ENCODE data around the gene TBC1D5. TPM values are rescaled to one million over a fixed set of nuclear protein-coding genes. Genes with fewer than 3 reads are reported as not detected.

Gene TBC1D5
- total RNA-seq, 3 donors from 2014 or later, result 33.1 to 56.1 (median 44.1) TPM

DNA sequence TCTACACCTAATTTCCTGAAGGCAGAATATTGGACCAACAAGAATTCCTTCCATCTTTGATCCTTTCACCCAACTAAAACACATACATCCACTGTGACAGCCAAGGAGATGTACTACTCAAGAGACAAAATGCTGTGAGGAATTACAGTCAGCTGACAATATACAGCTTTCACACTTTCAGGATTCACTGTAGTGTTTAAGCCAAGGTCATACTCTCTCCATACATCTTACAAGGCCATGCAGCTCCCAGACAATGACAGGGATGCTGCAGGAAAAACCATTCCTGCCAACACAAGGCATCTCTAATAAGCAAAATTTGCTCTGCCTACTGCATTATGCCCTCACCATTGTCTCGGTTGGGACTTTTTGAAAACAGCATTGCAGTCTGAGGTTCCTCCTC is 170.7 kb downstream of the TBC1D5 start:
- DNase-seq (no peak), ATAC-seq (no peak)
- no peaks in the 10 kb centered on the region for H3K9me3 ChIP-seq
- intact Hi-C loops (cut with DNase I, micrococcal nuclease), result no loop called here
- H3K4me3 ChIP-seq, result no peak overlapping the region
- no peaks in the 10 kb centered on the region for H3K4me1 ChIP-seq (ENCODE audit: low read depth)
- no peaks in the 10 kb centered on the region for H3K36me3 ChIP-seq (ENCODE audit: low read depth)
- TF ChIP-seq, protein P1, sequence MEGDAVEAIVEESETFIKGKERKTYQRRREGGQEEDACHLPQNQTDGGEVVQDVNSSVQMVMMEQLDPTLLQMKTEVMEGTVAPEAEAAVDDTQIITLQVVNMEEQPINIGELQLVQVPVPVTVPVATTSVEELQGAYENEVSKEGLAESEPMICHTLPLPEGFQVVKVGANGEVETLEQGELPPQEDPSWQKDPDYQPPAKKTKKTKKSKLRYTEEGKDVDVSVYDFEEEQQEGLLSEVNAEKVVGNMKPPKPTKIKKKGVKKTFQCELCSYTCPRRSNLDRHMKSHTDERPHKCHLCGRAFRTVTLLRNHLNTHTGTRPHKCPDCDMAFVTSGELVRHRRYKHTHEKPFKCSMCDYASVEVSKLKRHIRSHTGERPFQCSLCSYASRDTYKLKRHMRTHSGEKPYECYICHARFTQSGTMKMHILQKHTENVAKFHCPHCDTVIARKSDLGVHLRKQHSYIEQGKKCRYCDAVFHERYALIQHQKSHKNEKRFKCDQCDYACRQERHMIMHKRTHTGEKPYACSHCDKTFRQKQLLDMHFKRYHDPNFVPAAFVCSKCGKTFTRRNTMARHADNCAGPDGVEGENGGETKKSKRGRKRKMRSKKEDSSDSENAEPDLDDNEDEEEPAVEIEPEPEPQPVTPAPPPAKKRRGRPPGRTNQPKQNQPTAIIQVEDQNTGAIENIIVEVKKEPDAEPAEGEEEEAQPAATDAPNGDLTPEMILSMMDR (IDR thresholded peaks at IDR 0.05), result no peak

DNA sequence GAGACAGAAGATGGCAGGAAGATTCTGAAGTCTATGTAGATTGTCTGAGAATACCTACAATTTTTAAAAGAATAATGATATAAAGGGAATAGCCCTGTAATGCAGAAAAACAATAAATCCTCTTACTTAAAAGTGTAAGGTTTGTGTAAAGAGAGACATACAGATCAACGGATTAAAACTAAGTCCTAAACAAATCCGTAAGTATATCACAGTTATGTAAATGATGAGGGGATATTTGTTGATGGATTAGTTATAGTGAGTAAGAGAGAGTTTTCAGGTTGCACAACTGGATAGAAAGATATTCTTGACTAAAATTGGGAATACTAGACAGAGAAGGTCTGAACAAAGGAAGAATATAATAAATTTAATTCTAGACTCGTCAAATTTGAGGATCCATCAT is 179.6 kb downstream of the TBC1D5 start:
- no peak for DNase-seq
- ATAC-seq, result no peak
- intact Hi-C loops (cut with DNase I, micrococcal nuclease), result no loop called here
- TF ChIP-seq, protein P1 (IDR thresholded peaks at IDR 0.05), result no peak
- Histone ChIP-seq H3K36me3 (ENCODE audit: low read depth) (no peaks in the 10 kb centered on the region), H3K4me1 (ENCODE audit: low read depth) (no peaks in the 10 kb centered on the region), H3K9me3 (no peaks in the 10 kb centered on the region), H3K4me3 (no peak overlapping the region)

DNA sequence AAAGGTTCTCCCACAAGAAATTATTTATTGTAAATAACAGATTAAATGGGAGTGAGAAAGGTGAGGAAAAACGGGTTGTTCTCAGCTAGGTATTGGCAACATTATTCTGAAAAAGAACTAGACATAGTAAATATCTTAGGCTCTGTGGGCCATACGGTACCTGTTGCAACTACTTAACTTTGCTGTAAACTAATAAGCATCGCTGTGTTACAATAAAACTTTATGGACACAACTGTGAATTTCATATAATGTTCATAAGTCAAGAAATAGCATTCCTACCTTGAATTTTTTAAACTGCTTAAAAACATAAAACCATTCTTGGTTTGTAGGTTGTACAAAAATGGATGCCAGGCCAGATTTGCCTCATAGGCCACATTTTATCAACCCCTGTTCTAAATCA is 183.9 kb downstream of the TBC1D5 start:
- Histone ChIP-seq H3K9me3 (no peaks in the 10 kb centered on the region), H3K36me3 (ENCODE audit: low read depth) (no peaks in the 10 kb centered on the region), H3K4me3 (no peak overlapping the region), H3K4me1 (ENCODE audit: low read depth) (no peaks in the 10 kb centered on the region)
- TF ChIP-seq, protein P1 (IDR thresholded peaks at IDR 0.05), result no peak
- no peak for DNase-seq
- ATAC-seq, result no peak
- intact Hi-C loops (cut with DNase I, micrococcal nuclease), result no loop called here

DNA sequence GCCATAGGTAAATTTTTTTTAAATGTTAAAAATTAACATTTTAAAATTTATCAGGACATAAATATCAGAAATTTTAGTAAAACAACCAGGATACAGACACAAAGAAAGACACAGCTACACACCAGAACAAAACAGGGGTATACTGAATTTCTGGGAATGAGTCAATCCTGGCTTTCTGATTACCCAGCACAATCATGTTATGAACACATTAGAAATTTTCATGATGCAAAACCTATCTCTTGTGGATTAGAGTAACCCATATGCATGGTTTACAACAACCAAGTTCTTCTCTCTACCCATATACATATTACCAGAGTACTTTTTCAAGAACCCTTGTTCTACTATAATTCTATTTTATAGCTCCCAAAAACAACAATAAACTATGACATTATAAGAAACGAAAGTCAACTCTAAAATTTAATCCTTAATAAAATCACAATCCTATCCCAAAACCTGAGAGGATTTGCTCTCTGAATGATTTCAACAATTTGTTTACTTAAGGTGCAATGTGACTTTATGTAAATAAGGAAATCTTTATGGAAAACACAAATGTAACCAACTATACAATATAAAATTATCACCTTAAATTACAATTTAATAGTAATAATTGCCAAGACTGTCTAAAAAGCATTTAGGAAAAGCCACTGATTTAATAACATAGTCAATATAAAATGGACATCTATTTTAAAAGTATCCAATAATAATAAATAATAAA is 184.5 kb downstream of the TBC1D5 start:
- Histone ChIP-seq H3K36me3 (ENCODE audit: low read depth) (no peaks in the 10 kb centered on the region), H3K4me3 (no peak overlapping the region), H3K9me3 (no peaks in the 10 kb centered on the region), H3K4me1 (ENCODE audit: low read depth) (no peaks in the 10 kb centered on the region)
- DNase-seq, result no peak
- intact Hi-C loops (cut with DNase I, micrococcal nuclease), result no loop called here
- TF ChIP-seq, protein P1 (IDR thresholded peaks at IDR 0.05), result no peak
- no peak for ATAC-seq

DNA sequence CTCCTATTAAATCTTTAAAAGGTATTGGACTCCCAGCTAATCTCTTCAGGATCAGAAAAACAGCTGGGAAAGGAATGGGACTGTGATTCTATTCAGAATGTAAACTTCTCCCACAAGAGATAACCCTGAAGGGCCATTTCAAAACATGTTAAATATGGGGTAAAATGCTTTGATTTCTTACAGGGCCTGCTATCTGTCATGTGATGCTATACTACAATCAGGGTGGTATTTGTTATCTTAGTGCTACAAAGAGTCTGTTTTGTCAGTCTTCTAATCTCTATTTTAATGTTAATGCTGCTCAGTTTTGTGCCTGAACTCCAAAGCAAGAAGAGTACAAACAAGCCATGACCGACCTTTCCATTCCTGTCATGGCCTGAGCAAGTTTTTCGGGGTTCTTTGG is 186.9 kb downstream of the TBC1D5 start:
- intact Hi-C loops (cut with DNase I, micrococcal nuclease), result no loop called here
- TF ChIP-seq, protein P1 (IDR thresholded peaks at IDR 0.05), result no peak
- Histone ChIP-seq H3K36me3 (ENCODE audit: low read depth) (no peaks in the 10 kb centered on the region), H3K4me1 (ENCODE audit: low read depth) (no peaks in the 10 kb centered on the region), H3K4me3 (no peak overlapping the region), H3K9me3 (no peaks in the 10 kb centered on the region)
- no peak for ATAC-seq
- DNase-seq, result no peak

DNA sequence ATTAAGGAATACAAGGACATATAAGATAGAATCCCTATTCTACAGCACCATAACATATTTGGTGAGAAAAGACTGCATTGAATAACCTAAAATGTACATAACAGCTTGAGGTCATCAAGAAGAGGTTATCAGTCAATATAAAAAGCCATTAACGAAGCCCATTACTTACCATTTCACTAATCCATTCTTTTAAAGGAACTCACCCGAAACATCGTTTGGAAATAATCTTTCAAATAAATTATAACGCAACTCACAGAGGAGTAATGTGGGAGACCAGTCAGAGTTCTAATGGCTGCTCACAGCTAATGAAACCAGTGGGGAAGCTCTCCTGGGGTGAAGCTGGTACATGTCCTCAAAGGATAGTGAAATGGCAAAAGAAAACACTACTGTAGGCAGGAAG is 188.4 kb downstream of the TBC1D5 start:
- no peak for ATAC-seq
- H3K9me3 ChIP-seq, result no peaks in the 10 kb centered on the region

More for the DNA sequence above, 188.4 kb downstream of the TBC1D5 start:
- TF ChIP-seq, protein P1 (IDR thresholded peaks at IDR 0.05), result no peak
- no peak for DNase-seq
- H3K36me3 ChIP-seq (ENCODE audit: low read depth), result no peaks in the 10 kb centered on the region
- intact Hi-C loops (cut with DNase I, micrococcal nuclease), result no loop called here
- H3K4me3 ChIP-seq, result no peak overlapping the region
- no peaks in the 10 kb centered on the region for H3K4me1 ChIP-seq (ENCODE audit: low read depth)

All from mucosa of descending colon (tissue), 3 donors.